MM.1S (cell line): ENCODE data around the gene NABP2.

ENCODE experiments used
- CTCF ChIP-seq: fragments of 300-600 bp; sonication (generic); IDR thresholded peaks from 2 replicates; pipeline ENCODE4 v1.5.1; 2016; ENCODE audit warnings: antibody characterized with exemption, low read length, mixed read lengths
- EZH2 ChIP-seq: fragments of 300-600 bp; sonication (generic); optimal IDR thresholded peaks from 2 replicates; pipeline ENCODE3; 2017; ENCODE audit warnings: low read depth, mild to moderate bottlenecking, antibody characterized with exemption, low read length, mixed read lengths
- EZH2phosphoT487 ChIP-seq: fragments of 300-600 bp; sonication (generic); IDR thresholded peaks from 2 replicates; pipeline ENCODE4 v1.6.1; 2018; ENCODE audit warnings: antibody characterized with exemption, low read length

DNA sequence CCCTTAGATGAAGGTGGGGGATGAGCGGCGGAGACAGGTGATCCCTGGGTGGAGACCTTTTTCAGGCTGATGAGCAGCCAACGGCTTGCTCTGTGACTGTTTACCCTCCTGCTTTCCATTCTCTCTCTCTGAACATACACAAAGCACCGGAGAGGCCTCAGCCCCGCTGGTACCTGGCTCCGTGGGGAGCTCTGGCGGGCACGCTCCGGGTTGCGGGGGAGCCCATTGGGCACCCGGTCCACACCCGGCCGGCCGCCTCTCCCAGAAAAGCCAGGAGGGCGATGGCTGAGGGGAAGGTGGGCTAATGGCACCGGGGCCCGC is 35.4 kb upstream of the NABP2 start:
- no peak for TF ChIP-seq CTCF
- TF ChIP-seq EZH2 = no peak
- no peak for TF ChIP-seq EZH2phosphoT487
